Adipose tissue (tissue), 3 donors: ENCODE measurements around the gene N4BP3. TPM values are rescaled to one million over a fixed set of nuclear protein-coding genes. Genes with fewer than 3 reads are reported as not detected.
"Not testable (repeated sequence)": the region's sequence is repeated elsewhere in the genome, so short reads cannot be mapped to it uniquely, and the experiment has no call there.

ENCODE experiments used
- H3K27ac ChIP-seq: one replicate; pipeline ENCODE4 v1.5.1; 2013; ENCODE audit warnings: low read depth, low read length
- WGBS, 3 donors: extraction: QIAGEN DNeasy Blood & Tissue Kit; methylation state at CpG; one replicate each; pipeline ENCODE4 v1.1.7; 2013; 5-methylcytosine and 5-hydroxymethylcytosine counted together
- polyA plus RNA-seq, 3 donors: library from polyadenylated mRNA; stranded (reverse); fragments of 200-250 nt; gene quantifications; one replicate each; pipeline ENCODE4 v1.2.3, GENCODE V29; 2013
- donor health status: healthy with polysubstance abuse.
- donor health status: Bipolar disorder and iron deficiency.
- donor health status: healthy.

The N4BP3 gene, protein sequence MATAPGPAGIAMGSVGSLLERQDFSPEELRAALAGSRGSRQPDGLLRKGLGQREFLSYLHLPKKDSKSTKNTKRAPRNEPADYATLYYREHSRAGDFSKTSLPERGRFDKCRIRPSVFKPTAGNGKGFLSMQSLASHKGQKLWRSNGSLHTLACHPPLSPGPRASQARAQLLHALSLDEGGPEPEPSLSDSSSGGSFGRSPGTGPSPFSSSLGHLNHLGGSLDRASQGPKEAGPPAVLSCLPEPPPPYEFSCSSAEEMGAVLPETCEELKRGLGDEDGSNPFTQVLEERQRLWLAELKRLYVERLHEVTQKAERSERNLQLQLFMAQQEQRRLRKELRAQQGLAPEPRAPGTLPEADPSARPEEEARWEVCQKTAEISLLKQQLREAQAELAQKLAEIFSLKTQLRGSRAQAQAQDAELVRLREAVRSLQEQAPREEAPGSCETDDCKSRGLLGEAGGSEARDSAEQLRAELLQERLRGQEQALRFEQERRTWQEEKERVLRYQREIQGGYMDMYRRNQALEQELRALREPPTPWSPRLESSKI
- polyA plus RNA-seq: 1 to 10 TPM in 2 of 3 donors, under 1 TPM in 1; 0.58 to 2.6 (median 1.4) TPM

DNA sequence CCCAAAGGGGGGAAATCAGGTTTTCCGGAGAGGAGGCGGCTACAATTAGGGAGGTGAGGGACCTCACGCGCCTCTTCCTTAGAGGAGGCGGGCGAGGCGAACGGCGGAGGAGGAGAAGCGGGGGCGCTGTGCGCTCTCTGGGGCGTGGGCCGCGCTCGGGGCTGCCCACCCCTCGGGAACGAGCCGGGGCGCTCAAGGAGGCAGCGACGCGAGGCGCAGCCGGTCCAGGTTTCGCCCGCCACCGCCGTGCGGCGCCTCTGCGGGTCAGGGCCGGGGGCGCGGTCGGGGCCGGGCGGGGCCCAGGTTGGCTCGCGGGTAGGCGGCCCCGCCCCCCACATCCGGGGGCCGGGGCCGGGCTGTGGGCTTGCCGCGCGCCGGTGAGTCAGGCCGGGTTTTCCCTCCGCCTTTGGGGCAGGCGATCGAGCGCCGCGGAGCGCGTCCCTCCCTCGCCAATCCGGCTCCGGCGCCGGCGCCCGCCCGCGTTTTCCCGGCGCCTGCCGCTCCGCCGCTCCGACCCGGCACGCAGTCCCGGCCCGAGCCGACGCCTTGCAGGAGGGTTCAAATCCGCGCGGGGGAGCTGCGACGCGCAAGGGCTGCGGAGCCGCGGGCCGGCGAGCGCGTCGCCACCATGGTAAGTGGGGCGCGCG, at the start of gene N4BP3:
TSS of gene N4BP3 (plus strand) at position 392 of the 647 bp plus-strand sequence. CDS start 6,052 bp downstream, outside the sequence.
- WGBS, 3 donors: 1% methylated on average over 66 to 96 of the region's 96 CpGs
- no peak within 1 kb of the TSS for H3K27ac ChIP-seq

GRCh38 chr5:178067755-178068154, 45.6 kb upstream of the N4BP3 start:
- no peak overlapping the region for H3K27ac ChIP-seq
- WGBS, 3 donors: 63 to 69% (median 64%) methylated on average over 6 of the region's 6 CpGs

GRCh38 chr5:178068293-178068692, 45.0 kb upstream of the N4BP3 start:
- WGBS, 3 donors: 55 to 62% (median 57%) methylated on average over 5 of the region's 5 CpGs
- H3K27ac ChIP-seq: no peak overlapping the region

GRCh38 chr5:178069909-178070308, 43.4 kb upstream of the N4BP3 start:
- WGBS, 3 donors: 40 to 45% (median 44%) methylated on average over 5 of the region's 5 CpGs
- H3K27ac ChIP-seq: no peak overlapping the region

DNA sequence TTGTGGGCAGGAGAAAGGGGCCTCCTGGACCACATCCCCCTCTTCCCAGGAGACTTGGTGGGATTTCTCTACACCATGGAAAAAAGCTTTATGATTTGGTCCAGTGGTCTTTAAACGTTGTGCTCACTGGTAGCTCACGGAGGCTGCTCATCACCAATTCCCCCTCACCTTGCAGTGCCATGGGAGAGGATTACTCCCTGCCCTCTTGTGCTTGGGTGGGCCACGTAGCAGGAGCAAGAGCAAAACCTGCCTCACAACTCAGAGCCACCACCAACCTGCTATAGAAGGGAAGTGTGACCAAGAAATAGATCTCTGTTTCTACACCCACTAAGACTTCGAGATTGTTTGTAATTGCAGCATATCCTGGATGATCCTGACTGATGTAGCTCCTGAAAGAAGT, 42.2 kb upstream of the N4BP3 start:
- 64 to 72% (median 68%) methylated on average over 4 of the region's 4 CpGs for WGBS, 3 donors
- H3K27ac ChIP-seq: no peak overlapping the region

DNA sequence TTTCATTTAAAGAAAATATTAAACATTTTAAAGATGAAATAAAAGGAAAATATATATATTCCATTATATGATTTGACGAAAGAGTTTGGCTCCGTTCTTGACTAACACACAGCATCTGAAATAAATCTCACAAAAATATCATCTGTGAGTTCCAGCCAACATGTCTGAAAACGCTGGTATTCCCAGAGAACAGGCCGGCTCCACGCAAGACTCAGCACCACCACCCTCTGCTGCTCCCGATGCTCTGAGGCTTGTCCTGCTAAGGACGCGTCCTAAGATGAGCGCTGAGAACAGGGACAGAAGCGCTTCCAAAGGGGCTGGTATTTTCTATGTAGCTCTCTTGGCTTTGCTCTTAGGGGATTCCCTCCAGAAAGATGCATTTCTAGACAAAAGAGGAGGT, 40.6 kb upstream of the N4BP3 start:
- 76 to 82% (median 79%) methylated on average over 10 of the region's 10 CpGs for WGBS, 3 donors
- H3K27ac ChIP-seq: no peak overlapping the region

DNA sequence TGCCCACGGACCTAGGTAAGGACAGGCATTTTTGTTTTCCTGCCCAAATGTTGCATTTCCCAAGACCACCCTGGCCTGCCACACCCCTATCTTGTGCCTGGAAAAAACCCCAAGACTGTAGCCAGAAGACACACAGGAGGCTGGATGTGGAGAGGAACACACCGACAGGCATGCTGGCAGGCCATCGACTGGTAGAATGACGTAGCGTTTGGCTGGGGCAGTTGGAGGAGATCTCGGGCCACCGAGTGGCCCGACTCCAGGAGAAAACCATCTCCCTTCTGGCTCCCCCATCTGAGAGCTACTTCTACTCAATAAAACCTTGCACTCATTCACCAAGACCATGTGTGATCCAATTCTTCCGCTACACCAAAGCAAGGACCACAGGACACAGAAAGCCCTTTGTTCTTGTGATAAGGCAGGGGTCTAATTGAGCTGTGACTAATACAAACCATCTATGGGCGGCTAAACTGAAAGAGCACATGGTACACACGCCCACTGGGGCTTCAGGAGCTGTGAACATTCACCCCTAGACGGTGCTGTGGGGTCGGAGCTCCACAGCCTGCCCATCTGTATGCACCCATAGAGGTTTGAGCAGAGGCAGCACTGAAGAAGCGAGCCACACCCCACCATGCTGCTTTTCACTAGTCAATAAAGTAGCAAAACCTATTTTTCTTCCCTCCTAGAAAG, 38.9 kb upstream of the N4BP3 start:
- 23 to 59% (median 57%) methylated on average over 14 of the region's 14 CpGs for WGBS, 3 donors
- H3K27ac ChIP-seq: no peak overlapping the region

DNA sequence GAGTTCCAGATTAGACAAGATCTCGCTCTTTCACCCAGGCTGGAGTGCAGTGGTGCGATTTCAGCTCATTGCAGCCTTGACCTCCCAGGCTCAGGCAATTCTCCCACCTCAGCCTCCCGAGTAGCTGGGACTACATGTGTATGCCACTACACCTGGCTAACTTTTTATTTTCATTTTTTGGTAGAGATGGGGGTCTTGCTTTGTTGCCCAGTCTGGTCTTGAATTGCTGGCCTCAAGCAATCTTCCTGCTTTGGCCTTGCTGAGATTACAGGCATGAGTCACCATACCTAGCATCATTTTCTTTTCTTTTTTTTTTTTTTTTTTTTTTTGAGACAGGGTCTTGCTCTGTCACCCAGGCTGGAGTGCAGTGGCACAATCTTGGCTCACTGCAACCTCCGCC, 36.4 kb upstream of the N4BP3 start:
- WGBS, 3 donors: 85 to 97% (median 94%) methylated on average over 4 of the region's 4 CpGs
- not testable (repeated sequence) for H3K27ac ChIP-seq

- no peak overlapping the region for H3K27ac ChIP-seq
- 64 to 88% (median 73%) methylated on average over 5 of the region's 5 CpGs for WGBS, 3 donors
These were observed 35.6 kb upstream of the N4BP3 start for GRCh38 chr5:178077751-178078150.

- no peak overlapping the region for H3K27ac ChIP-seq
- 75 to 85% (median 79%) methylated on average over 22 of the region's 22 CpGs for WGBS, 3 donors
These were observed 34.9 kb upstream of the N4BP3 start for GRCh38 chr5:178078197-178079010.

DNA sequence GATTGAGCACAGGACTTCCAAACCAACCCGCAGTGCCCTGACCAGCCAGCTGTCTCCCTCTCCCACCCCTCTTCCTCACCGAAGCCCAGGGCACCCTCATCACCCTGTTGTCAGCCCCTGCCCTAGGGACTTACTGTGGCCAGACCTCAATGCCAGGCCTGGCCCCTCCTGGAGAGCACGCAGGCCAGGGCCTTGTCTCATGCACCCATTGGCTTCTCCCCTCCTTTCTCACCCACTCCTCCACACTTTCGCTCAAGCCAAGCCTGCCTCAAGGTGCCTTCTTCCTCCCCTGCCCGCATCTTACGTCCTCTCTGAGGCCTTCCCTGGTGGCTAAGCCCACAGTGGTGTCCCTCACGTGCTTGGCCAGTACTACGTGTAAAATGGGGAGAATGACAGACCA, 33.3 kb upstream of the N4BP3 start:
- WGBS, 3 donors: 79 to 89% (median 88%) methylated on average over 8 of the region's 8 CpGs

DNA sequence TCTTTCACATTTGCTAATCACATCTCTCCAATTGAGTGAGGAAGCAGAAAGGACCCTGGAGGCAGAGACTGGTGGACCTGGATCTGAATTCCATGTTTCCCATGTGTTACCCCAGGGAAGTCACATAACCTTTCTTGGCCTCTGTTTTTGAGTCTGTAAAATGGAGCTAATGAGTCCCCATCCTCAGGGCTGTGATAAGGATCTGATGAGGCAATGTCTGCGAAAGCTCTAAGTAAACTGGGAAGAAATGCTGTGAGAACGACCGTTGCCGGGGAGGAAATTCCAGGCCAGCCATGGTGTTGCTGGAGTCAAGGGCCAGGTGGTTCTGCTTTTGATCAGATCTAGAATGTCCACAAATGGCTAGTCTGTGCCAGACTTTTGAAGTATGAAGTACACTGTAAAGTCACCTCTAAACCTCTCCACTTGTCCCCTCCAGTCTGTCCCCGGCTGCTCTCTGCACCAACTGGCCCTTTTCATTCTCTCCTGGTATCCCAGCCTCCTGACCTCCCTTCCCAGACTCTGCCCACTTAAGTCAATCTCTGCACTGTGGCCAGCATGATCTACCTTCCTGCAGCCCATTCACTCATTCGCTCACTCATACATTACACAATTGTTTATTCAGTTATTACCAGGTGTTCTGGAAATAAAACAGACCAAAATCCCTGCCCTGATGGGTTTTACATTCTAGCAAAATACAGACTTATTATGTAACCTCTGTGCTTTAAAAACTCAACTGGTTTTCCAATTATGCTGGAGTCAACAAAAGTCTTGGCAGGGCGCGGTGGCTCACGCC, 32.5 kb upstream of the N4BP3 start:
- WGBS, 3 donors: 81 to 87% (median 83%) methylated on average over 9 of the region's 9 CpGs
- no peak overlapping the region for H3K27ac ChIP-seq

More for the DNA sequence above, 33.3 kb upstream of the N4BP3 start:
- H3K27ac ChIP-seq: no peak overlapping the region

- no peak overlapping the region for H3K27ac ChIP-seq
- WGBS, 3 donors: 51 to 86% (median 81%) methylated on average over 11 to 12 of the region's 12 CpGs
These were observed 31.6 kb upstream of the N4BP3 start for GRCh38 chr5:178081571-178082243.

DNA sequence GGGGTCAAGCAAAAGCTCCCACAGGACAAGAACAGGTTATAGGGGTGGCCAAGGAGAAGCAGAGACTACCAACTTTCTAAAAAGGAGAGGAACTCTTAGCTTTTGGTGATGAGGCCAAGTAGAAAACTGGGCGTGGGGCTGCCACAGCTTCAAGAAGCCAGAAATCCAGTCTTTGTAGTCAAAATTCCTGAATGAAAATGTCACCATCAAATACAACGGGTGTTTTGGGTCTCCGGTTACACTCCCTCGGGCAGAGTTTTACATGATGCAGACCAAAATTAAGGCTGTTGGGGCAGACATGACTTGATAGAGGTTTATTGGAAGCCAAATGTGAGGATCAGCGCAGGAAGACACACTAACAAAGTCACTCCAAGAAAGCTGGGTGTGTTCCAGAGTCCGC, 29.4 kb upstream of the N4BP3 start:
- H3K27ac ChIP-seq: no peak overlapping the region
- WGBS, 3 donors: 65 to 75% (median 68%) methylated on average over 6 of the region's 6 CpGs

DNA sequence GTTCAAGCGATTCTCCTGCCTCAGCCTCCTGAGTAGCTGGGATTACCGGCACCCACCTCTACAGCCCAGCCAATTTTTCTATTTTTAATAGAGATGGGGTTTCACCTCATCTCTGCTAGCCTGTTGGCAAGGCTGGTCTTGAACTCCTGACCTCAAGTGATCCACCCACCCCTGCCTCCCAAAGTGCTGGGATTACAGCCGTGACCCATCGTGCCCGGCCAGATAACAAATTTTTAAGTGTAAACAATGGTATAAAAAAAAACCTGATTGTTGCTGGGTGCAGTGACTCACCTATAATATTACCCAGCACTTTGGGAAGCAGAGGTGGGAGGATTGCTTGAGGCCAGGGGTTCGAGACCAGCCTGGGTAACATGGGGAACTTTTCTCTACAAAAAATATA, 28.0 kb upstream of the N4BP3 start:
- 52 to 70% (median 62%) methylated on average over 6 of the region's 6 CpGs for WGBS, 3 donors
- no peak overlapping the region for H3K27ac ChIP-seq

- WGBS, 3 donors: 30 to 56% (median 42%) methylated on average over 25 of the region's 25 CpGs
- H3K27ac ChIP-seq: no peak overlapping the region
These were observed 27.1 kb upstream of the N4BP3 start for GRCh38 chr5:178086266-178086665.

- WGBS, 3 donors: 47 to 87% (median 82%) methylated on average over 5 of the region's 5 CpGs
- not testable (repeated sequence) for H3K27ac ChIP-seq
These were observed 26.1 kb upstream of the N4BP3 start for GRCh38 chr5:178087199-178087598.
